ENCODE results near the gene TTK. TPM values are rescaled to one million over a fixed set of nuclear protein-coding genes. Genes with fewer than 3 reads are reported as not detected.

Gene TTK
- 0.33 TPM for total RNA-seq (2013)
- polyA plus RNA-seq (not detected), polyA minus RNA-seq (under 0.01 TPM in 1 of 2 replicates, not detected in the other), total RNA-seq (0.34 to 19.8 (median 0.72) reads per million in 11 experiments)

DNA sequence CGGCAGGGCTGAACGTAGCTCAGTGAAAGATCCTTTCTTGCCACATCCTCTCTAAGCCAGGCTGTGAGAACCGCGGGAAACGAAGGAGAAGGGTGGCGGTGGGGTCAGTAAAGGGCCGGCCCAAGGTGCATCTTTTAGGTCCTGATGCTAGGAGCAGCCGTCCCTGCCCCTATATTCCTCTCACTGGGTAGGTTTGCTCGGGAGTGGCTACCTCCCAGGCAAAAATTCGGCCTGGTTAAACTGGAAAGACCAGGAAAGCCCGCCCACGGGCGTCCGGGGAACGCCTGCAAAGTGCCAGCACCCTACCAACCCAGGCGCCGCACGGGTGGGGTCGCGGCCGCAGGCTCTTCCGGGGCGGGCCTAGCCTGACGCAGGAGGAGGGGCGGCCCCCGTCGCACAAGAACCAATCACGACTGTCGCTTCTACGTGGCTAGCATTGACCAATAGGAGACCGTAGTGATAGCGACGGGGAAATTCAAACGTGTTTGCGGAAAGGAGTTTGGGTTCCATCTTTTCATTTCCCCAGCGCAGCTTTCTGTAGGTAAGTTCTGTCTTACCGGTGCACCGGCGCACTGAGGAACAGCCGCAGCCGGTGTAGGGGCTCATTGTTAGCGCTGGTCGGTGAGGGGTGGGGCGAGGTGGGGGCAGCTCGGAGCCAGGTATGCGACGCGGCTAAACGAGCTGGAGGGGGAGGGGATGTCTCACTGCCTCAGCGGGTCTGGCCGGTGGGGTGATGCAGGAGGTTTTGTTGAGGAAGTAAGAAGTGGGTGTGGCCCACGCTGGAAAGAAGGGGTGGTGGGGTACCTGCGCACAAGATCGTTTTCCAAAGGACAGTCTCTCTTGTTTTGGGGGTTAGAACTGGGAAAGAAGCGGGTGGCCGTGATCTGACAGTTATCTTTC lies at the start of gene TTK:
TTK (plus strand) TSS at position 477 of the 900 bp plus-strand sequence. CDS start 1,195 bp downstream, outside the sequence.
- no peaks in the 10 kb centered on the region for H3K27me3 ChIP-seq (ENCODE audit: control insufficient read depth in 2 of 2, insufficient read depth in 2 of 2, low read length in 2 of 2)
- no peaks in the 10 kb centered on the region for H3K9me3 ChIP-seq (replicated peaks in 1 of 2; ENCODE audit: control insufficient read depth in 1 of 2, insufficient read depth in 1 of 2, low read length in 2 of 2)
- WGBS (ENCODE audit: insufficient coverage): 0% methylated on average over 48 of the region's 56 CpGs
- H3K36me3 ChIP-seq (replicated peaks in 1 of 2; ENCODE audit: control insufficient read depth in 1 of 2, insufficient read depth in 2 of 2, low read length in 2 of 2): peaks cover 11 to 19% of the 10 kb centered on the region in 2 donors
- peaks cover 12 to 21% of the 10 kb centered on the region in 2 donors for H3K4me1 ChIP-seq (ENCODE audit: control insufficient read depth in 1 of 2, insufficient read depth in 2 of 2, low read length in 2 of 2)
- H3K36me3 Mint-ChIP-seq: peaks cover 8 to 15% of the 10 kb centered on the region in 2 donors
- H3K4me2 ChIP-seq (replicated peaks; ENCODE audit: extremely low read depth, low read length, poor library complexity, severe bottlenecking): peak within 1 kb of the TSS; percentile 80
- peak; percentile 85 to 93 (median 90) for DNase-seq
- H3K4me3 Mint-ChIP-seq: peak within 1 kb of the TSS; percentile 86 to 97
- peaks cover 18% of the 10 kb centered on the region for H3K4me1 Mint-ChIP-seq
- intact Hi-C loops (cut with micrococcal nuclease): loop anchor here (5.0 to 10.0 kb wide), 2 partner anchors 103 to 1750 kb away; partner anchors contain the start of genes BCKDHB (in 2 of the 2) and TENT5A (in 1 of the 2)
- H3K27me3 Mint-ChIP-seq (ENCODE audit: low read depth in 3 of 3): peaks cover 0 to 2% (median 2%) of the 10 kb centered on the region in 3 donors
- peak within 1 kb of the TSS; percentile 75 to 84 for H3K27ac ChIP-seq (ENCODE audit: low read depth in 1 of 2, low read length in 2 of 2)
- peaks cover 40% of the 10 kb centered on the region for H3K79me2 ChIP-seq (ENCODE audit: insufficient read depth, low read length)
- H4K20me1 ChIP-seq (ENCODE audit: insufficient read depth, low read length): no peaks in the 10 kb centered on the region
- H3K27ac Mint-ChIP-seq: peak within 1 kb of the TSS; percentile 86 to 95 (median 92)
- TF ChIP-seq, protein P1, sequence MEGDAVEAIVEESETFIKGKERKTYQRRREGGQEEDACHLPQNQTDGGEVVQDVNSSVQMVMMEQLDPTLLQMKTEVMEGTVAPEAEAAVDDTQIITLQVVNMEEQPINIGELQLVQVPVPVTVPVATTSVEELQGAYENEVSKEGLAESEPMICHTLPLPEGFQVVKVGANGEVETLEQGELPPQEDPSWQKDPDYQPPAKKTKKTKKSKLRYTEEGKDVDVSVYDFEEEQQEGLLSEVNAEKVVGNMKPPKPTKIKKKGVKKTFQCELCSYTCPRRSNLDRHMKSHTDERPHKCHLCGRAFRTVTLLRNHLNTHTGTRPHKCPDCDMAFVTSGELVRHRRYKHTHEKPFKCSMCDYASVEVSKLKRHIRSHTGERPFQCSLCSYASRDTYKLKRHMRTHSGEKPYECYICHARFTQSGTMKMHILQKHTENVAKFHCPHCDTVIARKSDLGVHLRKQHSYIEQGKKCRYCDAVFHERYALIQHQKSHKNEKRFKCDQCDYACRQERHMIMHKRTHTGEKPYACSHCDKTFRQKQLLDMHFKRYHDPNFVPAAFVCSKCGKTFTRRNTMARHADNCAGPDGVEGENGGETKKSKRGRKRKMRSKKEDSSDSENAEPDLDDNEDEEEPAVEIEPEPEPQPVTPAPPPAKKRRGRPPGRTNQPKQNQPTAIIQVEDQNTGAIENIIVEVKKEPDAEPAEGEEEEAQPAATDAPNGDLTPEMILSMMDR (IDR thresholded peaks at IDR 0.05): no peak
- peak within 1 kb of the TSS; percentile 69 for H3K9ac ChIP-seq (ENCODE audit: insufficient read depth, low read length, poor library complexity, severe bottlenecking)
- peak within 1 kb of the TSS; percentile 96 for H2AFZ ChIP-seq (ENCODE audit: insufficient read depth, low read depth, low read length, poor library complexity, severe bottlenecking)
- H3K9me3 Mint-ChIP-seq: peaks cover 0 to 2% (median 0%) of the 10 kb centered on the region in 7 donors
- H3K4me3 ChIP-seq (replicated peaks in 1 of 3; ENCODE audit: low read depth in 2 of 3, low read length in 3 of 3): peak within 1 kb of the TSS; percentile 70 to 94 (median 84)

DNA sequence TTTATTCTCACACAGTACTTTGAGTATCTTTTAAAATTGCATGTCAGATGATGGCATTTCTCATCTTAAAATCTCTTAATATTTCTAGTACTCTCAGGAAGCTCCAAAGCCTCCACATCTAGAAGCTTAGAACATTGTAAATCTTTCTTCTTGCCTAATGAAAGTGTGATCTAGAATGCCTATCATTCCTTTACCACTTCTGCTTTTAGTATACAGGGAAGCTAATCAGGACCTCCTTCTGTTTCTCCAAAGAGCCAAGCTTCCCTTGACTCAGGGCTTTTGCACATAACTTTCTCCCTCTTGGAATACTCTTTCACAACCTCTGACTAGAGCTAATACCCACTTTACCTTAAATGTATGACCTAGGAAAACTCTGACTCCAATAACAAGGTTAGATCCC lies 49.6 kb upstream of the TTK start:
- H3K4me1 ChIP-seq (ENCODE audit: control insufficient read depth in 1 of 2, insufficient read depth in 2 of 2, low read length in 2 of 2): no peaks in the 10 kb centered on the region
- H3K4me3 ChIP-seq (replicated peaks in 1 of 3; ENCODE audit: low read depth in 2 of 3, low read length in 3 of 3): no peak overlapping the region
- Mint-ChIP-seq H3K4me3 (no peak overlapping the region), H3K27ac (no peak overlapping the region), H3K9me3 (peaks cover 0 to 12% (median 3%) of the 10 kb centered on the region in 7 donors), H3K27me3 (ENCODE audit: low read depth in 3 of 3) (peaks cover 15% of the 10 kb centered on the region in 3 donors), H3K36me3 (no peaks in the 10 kb centered on the region), H3K4me1 (no peaks in the 10 kb centered on the region)
- H3K9me3 ChIP-seq (replicated peaks in 1 of 2; ENCODE audit: control insufficient read depth in 1 of 2, insufficient read depth in 1 of 2, low read length in 2 of 2): no peaks in the 10 kb centered on the region
- TF ChIP-seq, protein P1 (IDR thresholded peaks at IDR 0.05): no peak
- H3K36me3 ChIP-seq (replicated peaks in 1 of 2; ENCODE audit: control insufficient read depth in 1 of 2, insufficient read depth in 2 of 2, low read length in 2 of 2): no peaks in the 10 kb centered on the region
- DNase-seq: no peak
- H3K27me3 ChIP-seq (ENCODE audit: control insufficient read depth in 2 of 2, insufficient read depth in 2 of 2, low read length in 2 of 2): peaks cover 4 to 18% of the 10 kb centered on the region in 2 donors
- H3K27ac ChIP-seq (ENCODE audit: low read depth in 1 of 2, low read length in 2 of 2): no peak overlapping the region
- H3K79me2 ChIP-seq (ENCODE audit: insufficient read depth, low read length): no peaks in the 10 kb centered on the region
- H2AFZ ChIP-seq (ENCODE audit: insufficient read depth, low read depth, low read length, poor library complexity, severe bottlenecking): no peak overlapping the region
- no peaks in the 10 kb centered on the region for H4K20me1 ChIP-seq (ENCODE audit: insufficient read depth, low read length)
- no peak overlapping the region for H3K9ac ChIP-seq (ENCODE audit: insufficient read depth, low read length, poor library complexity, severe bottlenecking)
- intact Hi-C loops (cut with micrococcal nuclease): no loop called here
- no peak overlapping the region for H3K4me2 ChIP-seq (replicated peaks; ENCODE audit: extremely low read depth, low read length, poor library complexity, severe bottlenecking)
